ENCODE data around the gene GDAP2.
"Not testable (repeated sequence)": the region's sequence is repeated elsewhere in the genome, so short reads cannot be mapped to it uniquely, and the experiment has no call there.

Gene GDAP2

GRCh38 chr1:117899801-117900200, 29.6 kb downstream of the GDAP2 start:
- no peak for DNase-seq

GRCh38 chr1:117897551-117897950, 31.9 kb downstream of the GDAP2 start:
- no peak for DNase-seq

- peak; percentile 70 for DNase-seq
These were observed 33.8 kb downstream of the GDAP2 start for GRCh38 chr1:117895482-117896114.

DNA sequence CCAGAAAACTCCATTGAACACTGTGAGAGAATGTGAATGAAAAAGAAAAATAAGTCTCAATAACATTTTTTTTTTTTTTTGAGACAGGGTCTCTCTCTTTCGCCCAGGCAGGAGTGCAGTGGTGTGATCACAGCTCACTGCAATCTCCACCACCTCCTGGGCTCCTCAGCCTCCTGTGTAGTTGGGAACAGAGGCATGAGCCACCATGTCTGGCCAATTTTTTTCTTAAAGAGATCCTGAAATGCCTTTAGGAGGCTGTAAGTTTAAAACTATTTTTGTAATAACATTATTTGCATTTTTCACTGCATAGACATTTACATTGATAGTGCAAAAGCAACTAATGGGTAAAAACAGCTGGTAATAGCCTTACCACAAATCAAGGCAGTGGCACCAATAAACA, 35.3 kb downstream of the GDAP2 start:
- no peak for DNase-seq

- DNase-seq, result no peak
These were observed 36.9 kb downstream of the GDAP2 start for GRCh38 chr1:117892512-117892911.

- DNase-seq, result no peak
These were observed 39.0 kb downstream of the GDAP2 start for GRCh38 chr1:117890452-117890851.

- DNase-seq, result no peak
These were observed 43.2 kb downstream of the GDAP2 start for GRCh38 chr1:117886101-117886795.

GRCh38 chr1:117883616-117884015, 45.8 kb downstream of the GDAP2 start:
- no peak for DNase-seq

- no peak for DNase-seq
These were observed 50.1 kb downstream of the GDAP2 start for GRCh38 chr1:117879284-117879683.

- DNase-seq, result no peak
These were observed 51.6 kb downstream of the GDAP2 start for GRCh38 chr1:117877823-117878222.

DNA sequence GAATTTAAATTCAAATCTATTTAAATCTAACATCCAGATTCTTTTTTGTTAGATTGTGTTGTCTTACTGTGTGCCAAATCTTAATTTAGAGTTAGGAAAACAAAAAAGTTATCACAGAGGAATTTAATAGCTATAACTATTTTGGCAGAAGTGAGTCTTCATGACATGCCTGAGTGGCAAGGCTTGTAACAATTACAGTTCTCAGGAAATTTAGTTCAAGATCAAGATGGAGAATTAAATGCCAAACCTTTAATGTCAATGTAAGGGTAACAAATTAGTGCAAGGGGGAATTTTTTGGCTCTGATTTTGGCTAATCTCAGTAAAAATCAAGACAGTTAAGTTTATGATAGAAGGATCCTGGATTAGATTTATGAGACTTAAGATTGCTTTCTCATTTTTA, 58.4 kb downstream of the GDAP2 start:
- DNase-seq, result no peak

DNA sequence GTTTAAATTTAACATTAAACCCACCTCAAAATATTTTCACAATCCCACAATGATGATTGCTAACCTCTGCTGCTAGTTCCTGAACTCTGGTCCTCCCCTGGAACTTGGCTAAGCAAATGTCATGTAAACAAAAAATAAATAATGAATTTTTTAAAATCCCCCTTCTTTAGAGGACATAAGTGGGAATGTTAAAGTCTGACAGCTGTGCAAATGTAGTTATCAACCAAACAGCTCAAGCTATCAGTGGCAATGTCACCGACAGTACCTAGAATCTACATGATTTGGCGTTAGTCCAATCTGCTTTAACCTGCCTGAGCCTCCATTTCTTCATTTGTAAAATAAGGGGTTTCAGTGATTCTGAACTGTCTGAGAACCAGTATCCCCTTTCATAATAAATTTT, 67.7 kb downstream of the GDAP2 start:
- DNase-seq, result no peak

GRCh38 chr1:117860896-117861610, 68.4 kb downstream of the GDAP2 start:
- DNase-seq, result no peak

- no peak for DNase-seq
These were observed 69.5 kb downstream of the GDAP2 start for GRCh38 chr1:117859901-117860300.

DNA sequence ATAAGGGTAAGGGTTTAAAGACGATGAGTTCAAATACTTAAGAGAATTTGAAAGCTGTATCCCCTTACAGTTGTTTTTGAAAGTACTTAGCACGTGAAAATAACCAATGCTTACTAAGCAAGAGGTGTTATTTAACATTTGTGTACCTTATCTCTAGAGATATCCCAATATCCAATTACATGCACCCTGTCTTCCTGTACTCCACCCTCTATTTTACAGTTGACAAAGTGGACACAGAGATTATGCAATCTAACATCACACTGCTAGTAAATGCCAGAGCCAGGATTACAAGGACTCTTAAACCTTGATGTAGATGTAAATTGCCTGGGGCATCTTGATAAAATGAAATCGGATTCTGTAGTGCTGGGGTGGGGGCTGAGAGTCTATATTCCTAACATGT, 72.0 kb downstream of the GDAP2 start:
- peak; percentile 72 for DNase-seq

GRCh38 chr1:117852853-117853553, 76.4 kb downstream of the GDAP2 start:
- no peak for DNase-seq

DNA sequence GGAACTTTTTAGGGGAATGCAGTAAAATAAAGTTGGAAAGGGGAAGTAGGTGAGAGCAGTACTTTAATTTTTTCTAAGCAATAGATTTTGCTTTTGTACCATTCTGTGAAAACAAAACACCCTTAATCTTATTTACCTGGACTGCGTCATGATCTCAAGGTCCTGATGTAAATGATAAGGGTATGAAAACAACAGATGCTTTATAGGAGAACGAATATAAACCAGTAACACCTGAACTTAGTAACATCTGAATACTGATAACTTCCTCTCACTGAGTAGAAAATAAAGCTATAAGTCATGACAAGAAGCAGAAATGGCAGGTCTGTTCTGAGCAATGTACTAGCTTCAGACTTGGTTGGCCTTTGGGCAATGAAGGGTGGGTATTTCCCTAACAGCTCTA, 77.7 kb downstream of the GDAP2 start:
- no peak for DNase-seq

- DNase-seq, result no peak
These were observed 82.6 kb downstream of the GDAP2 start for GRCh38 chr1:117846674-117847425.

GRCh38 chr1:117844478-117844877, 84.9 kb downstream of the GDAP2 start:
- not testable (repeated sequence) for DNase-seq

- no peak for DNase-seq
These were observed 85.6 kb downstream of the GDAP2 start for GRCh38 chr1:117843791-117844190.

GRCh38 chr1:117842408-117843170, 86.8 kb downstream of the GDAP2 start:
- no peak for DNase-seq

DNA sequence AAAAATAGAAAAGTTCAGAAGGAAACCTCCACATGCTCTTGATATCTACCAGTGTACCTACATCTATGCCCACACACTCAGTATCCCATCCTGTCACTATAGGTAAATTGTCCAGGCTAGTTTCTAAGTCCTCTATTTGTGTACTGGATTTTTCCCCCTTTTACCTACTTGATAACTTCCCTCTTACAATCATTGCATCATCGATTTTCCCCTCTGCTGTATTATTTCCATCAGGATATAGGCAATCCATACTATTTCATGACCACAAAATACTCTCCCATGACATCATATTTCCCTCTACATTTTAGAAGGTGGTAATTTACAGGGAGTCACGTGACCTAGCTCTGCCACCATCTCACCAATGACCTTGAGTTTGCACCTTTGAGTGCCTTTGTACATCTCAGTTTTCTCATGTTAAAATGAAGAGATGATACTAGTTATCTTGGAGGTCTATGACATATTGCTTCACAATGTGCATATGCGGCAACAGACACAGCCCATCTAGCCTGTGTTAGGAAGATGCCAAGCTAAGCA, 88.2 kb downstream of the GDAP2 start:
- no peak for DNase-seq

Data from NCI-H510A treated with DMSO at 0.1 percent for 48 hours (cell line).